OCI-LY3 (cell line): ENCODE data around the gene LTBP4.

Experiments used
- CTCF ChIP-seq: fragments of 200-600, 300-600 bp; sonication (generic); IDR thresholded peaks from 2 replicates; pipeline ENCODE4 v1.5.1; 2014; ENCODE audit warnings: antibody characterized with exemption, low read length, low read depth
- EZH2phosphoT487 ChIP-seq: fragments of 200-600 bp; shearing (Covaris generic); IDR thresholded peaks from 2 replicates; pipeline ENCODE4 v1.6.1; 2018; ENCODE audit warnings: antibody characterized with exemption, mixed run types, low read depth

GRCh38 chr19:40561947-40562346, 39.2 kb upstream of the LTBP4 start:
- TF ChIP-seq CTCF: no peak
- TF ChIP-seq EZH2phosphoT487: no peak
